ENCODE results near the gene CHAD.
A peak's percentile ranks its signal among the peaks of the same experiment; 100 is the strongest.

CHAD gene

GRCh38 chr17:50484386-50485155 is 15.9 kb upstream of the CHAD start:
- no peak for TF ChIP-seq CTCF (IDR thresholded peaks at IDR 0.05; ENCODE audit: control insufficient read depth, insufficient read depth, low read depth, low read length, missing control alignments)
- H3K4me3 ChIP-seq (ENCODE audit: control insufficient read depth, low read depth, low read length): no peak overlapping the region
- no peak for DNase-seq (ENCODE audit: low read depth)

- H3K4me3 ChIP-seq (ENCODE audit: control insufficient read depth, low read depth, low read length): no peak overlapping the region
These were observed 14.6 kb upstream of the CHAD start for GRCh38 chr17:50483266-50483665.

GRCh38 chr17:50482516-50482915 is 13.8 kb upstream of the CHAD start:
- TF ChIP-seq CTCF (IDR thresholded peaks at IDR 0.05; ENCODE audit: control insufficient read depth, insufficient read depth, low read depth, low read length, missing control alignments): peak; percentile 90
- DNase-seq (ENCODE audit: low read depth): peak; percentile 90
- no peak overlapping the region for H3K4me3 ChIP-seq (ENCODE audit: control insufficient read depth, low read depth, low read length)

More at GRCh38 chr17:50483266-50483665, 14.6 kb upstream of the CHAD start:
- no peak for TF ChIP-seq CTCF (IDR thresholded peaks at IDR 0.05; ENCODE audit: control insufficient read depth, insufficient read depth, low read depth, low read length, missing control alignments)
- DNase-seq (ENCODE audit: low read depth): no peak

GRCh38 chr17:50482110-50482509 is 13.4 kb upstream of the CHAD start:
- TF ChIP-seq CTCF (IDR thresholded peaks at IDR 0.05; ENCODE audit: control insufficient read depth, insufficient read depth, low read depth, low read length, missing control alignments): no peak
- DNase-seq (ENCODE audit: low read depth): no peak
- H3K4me3 ChIP-seq (ENCODE audit: control insufficient read depth, low read depth, low read length): no peak overlapping the region

GRCh38 chr17:50481648-50482047 is 13.0 kb upstream of the CHAD start:
- no peak overlapping the region for H3K4me3 ChIP-seq (ENCODE audit: control insufficient read depth, low read depth, low read length)
- DNase-seq (ENCODE audit: low read depth): no peak
- no peak for TF ChIP-seq CTCF (IDR thresholded peaks at IDR 0.05; ENCODE audit: control insufficient read depth, insufficient read depth, low read depth, low read length, missing control alignments)

- TF ChIP-seq CTCF (IDR thresholded peaks at IDR 0.05; ENCODE audit: control insufficient read depth, insufficient read depth, low read depth, low read length, missing control alignments): no peak
- DNase-seq (ENCODE audit: low read depth): no peak
- no peak overlapping the region for H3K4me3 ChIP-seq (ENCODE audit: control insufficient read depth, low read depth, low read length)
These were observed 12.3 kb upstream of the CHAD start for GRCh38 chr17:50480854-50481490.
